OCI-LY1 (cell line): ENCODE results near the gene SOX5.

Experiments
- H2AFZ ChIP-seq: fragments of 200-600 bp; sonication (generic), shearing (Covaris generic); 2 replicates; pipeline ENCODE4 v1.6.0; 2014; ENCODE audit warnings: antibody characterized with exemption, mild to moderate bottlenecking, low read length
- H3F3A ChIP-seq: fragments of 200-600 bp; sonication (generic), shearing (Covaris generic); 2 replicates; pipeline ENCODE4 v1.6.0; 2014; ENCODE audit warnings: mild to moderate bottlenecking, antibody characterized with exemption, low read length, moderate library complexity; ENCODE audit not compliant: insufficient read depth
- H3K27ac ChIP-seq: fragments of 200-600 bp; sonication (generic); 2 replicates; pipeline ENCODE4 v1.5.1; 2014; ENCODE audit warnings: low read length, mixed run types, mild to moderate bottlenecking, low read depth; ENCODE audit not compliant: poor library complexity, severe bottlenecking
- H3K27me3 ChIP-seq: fragments of 200-600 bp; sonication (generic); 2 replicates; pipeline ENCODE4 v1.6.0; 2014; ENCODE audit warnings: antibody characterized with exemption, mild to moderate bottlenecking, low read length, moderate library complexity; ENCODE audit not compliant: insufficient read depth
- H3K36me3 ChIP-seq: fragments of 200-600 bp; sonication (generic); 2 replicates; pipeline ENCODE4 v1.6.1; 2014; ENCODE audit warnings: mild to moderate bottlenecking, antibody characterized with exemption, low read length, moderate library complexity, mixed read lengths; ENCODE audit not compliant: insufficient read depth
- H3K4me1 ChIP-seq: fragments of 200-600 bp; sonication (generic); 2 replicates; pipeline ENCODE4 v1.5.1; 2014; ENCODE audit warnings: mild to moderate bottlenecking, low read length, moderate library complexity; ENCODE audit not compliant: insufficient read depth, severe bottlenecking
- H3K4me2 ChIP-seq: fragments of 200-600 bp; sonication (generic), shearing (Covaris generic); 2 replicates; pipeline ENCODE4 v1.6.1; 2014; ENCODE audit warnings: low read length
- H3K4me3 ChIP-seq: fragments of 200-600 bp; sonication (generic); 2 replicates; pipeline ENCODE4 v1.5.1; 2014; ENCODE audit warnings: low read length, low read depth, mild to moderate bottlenecking, mixed read lengths; ENCODE audit not compliant: poor library complexity, severe bottlenecking
- H3K79me2 ChIP-seq: fragments of 200-600 bp; shearing (Covaris generic); 2 replicates; pipeline ENCODE4 v1.6.1; 2016; ENCODE audit warnings: mixed run types, low read length, mixed read lengths; ENCODE audit not compliant: insufficient read depth
- H3K9ac ChIP-seq: fragments of 200-600 bp; sonication (generic), shearing (Covaris generic); 2 replicates; pipeline ENCODE4 v1.6.1; 2014; ENCODE audit warnings: mild to moderate bottlenecking, low read length, mixed read lengths
- H3K9me2 ChIP-seq: fragments of 200-600 bp; sonication (generic), shearing (Covaris generic); 2 replicates; pipeline ENCODE4 v1.6.1; 2014; ENCODE audit warnings: low read depth, mild to moderate bottlenecking, low read length, mixed read lengths
- H3K9me3 ChIP-seq: fragments of 200-600 bp; shearing (Covaris generic); 2 replicates; pipeline ENCODE4 v1.6.1; 2014; ENCODE audit warnings: low read length, mixed read lengths
- H4K20me1 ChIP-seq: fragments of 200-600 bp; sonication (generic), shearing (Covaris generic); 2 replicates; pipeline ENCODE4 v1.6.0; 2016; ENCODE audit warnings: mild to moderate bottlenecking, low read length; ENCODE audit not compliant: insufficient read depth
- CTCF ChIP-seq: fragments of 200-600 bp; sonication (generic), shearing (Covaris generic); IDR thresholded peaks from 2 replicates; pipeline ENCODE4 v1.5.1; 2017; ENCODE audit warnings: mild to moderate bottlenecking, antibody characterized with exemption, low read length, moderate library complexity, mixed read lengths
- EZH2 ChIP-seq: fragments of 200-600 bp; sonication (generic), shearing (Covaris generic); IDR thresholded peaks from 2 replicates; pipeline ENCODE4 v1.8.0; 2017; ENCODE audit warnings: borderline replicate concordance, mixed run types, mild to moderate bottlenecking, antibody characterized with exemption, low read length, moderate library complexity, mixed read lengths

SOX5 gene

GRCh38 chr12:23729359-23729758 lies 220.1 kb downstream of the SOX5 start:
- no peak overlapping the region for H2AFZ ChIP-seq

GRCh38 chr12:23726646-23727045 lies 222.8 kb downstream of the SOX5 start:
- Histone ChIP-seq H3K79me2 (no peaks in the 10 kb centered on the region), H3K36me3 (no peaks in the 10 kb centered on the region), H3K4me1 (no peaks in the 10 kb centered on the region), H3K27me3 (no peaks in the 10 kb centered on the region), H2AFZ (no peak overlapping the region), H3K27ac (no peak overlapping the region), H4K20me1 (no peaks in the 10 kb centered on the region), H3K4me2 (no peak overlapping the region), H3K9me3 (no peaks in the 10 kb centered on the region), H3F3A (no peaks in the 10 kb centered on the region), H3K4me3 (no peak overlapping the region), H3K9me2 (no peaks in the 10 kb centered on the region), H3K9ac (no peak overlapping the region)
- no peak for TF ChIP-seq CTCF
- no peak for TF ChIP-seq EZH2

More at GRCh38 chr12:23729359-23729758, 220.1 kb downstream of the SOX5 start:
- H3K9me2 ChIP-seq, result no peaks in the 10 kb centered on the region
- TF ChIP-seq CTCF, result no peak
- no peaks in the 10 kb centered on the region for H3K9me3 ChIP-seq
- no peak overlapping the region for H3K4me2 ChIP-seq
- H3K4me1 ChIP-seq, result no peaks in the 10 kb centered on the region
- no peaks in the 10 kb centered on the region for H3K36me3 ChIP-seq
- H4K20me1 ChIP-seq, result no peaks in the 10 kb centered on the region
- no peak overlapping the region for H3K9ac ChIP-seq
- no peak overlapping the region for H3K4me3 ChIP-seq
- H3K27me3 ChIP-seq, result no peaks in the 10 kb centered on the region
- no peaks in the 10 kb centered on the region for H3F3A ChIP-seq
- no peak overlapping the region for H3K27ac ChIP-seq
- H3K79me2 ChIP-seq, result no peaks in the 10 kb centered on the region

- Histone ChIP-seq H3K4me2 (no peak overlapping the region), H3K36me3 (no peaks in the 10 kb centered on the region), H3K9me3 (no peaks in the 10 kb centered on the region), H3K9me2 (no peaks in the 10 kb centered on the region), H3K4me1 (no peaks in the 10 kb centered on the region), H2AFZ (no peak overlapping the region), H4K20me1 (no peaks in the 10 kb centered on the region), H3F3A (no peaks in the 10 kb centered on the region), H3K4me3 (no peak overlapping the region), H3K27me3 (no peaks in the 10 kb centered on the region), H3K27ac (no peak overlapping the region), H3K79me2 (no peaks in the 10 kb centered on the region), H3K9ac (no peak overlapping the region)
- no peak for TF ChIP-seq EZH2
- no peak for TF ChIP-seq CTCF
Observed at GRCh38 chr12:23722655-23723054, 226.8 kb downstream of the SOX5 start.
